Nephron progenitor cell (in vitro differentiated cells): ENCODE data around the gene IL27RA.
A peak's percentile ranks its signal among the peaks of the same experiment; 100 is the strongest.
"Not testable (repeated sequence)": the region's sequence is repeated elsewhere in the genome, so short reads cannot be mapped to it uniquely, and the experiment has no call there.

ENCODE experiments used
- DNase-seq: peaks from one replicate; pipeline ENCODE4 v3.0.0; 2021
- H3K27ac Mint-ChIP-seq: 2 replicates; pipeline ENCODE4 v1.8.0; 2021; ENCODE audit warnings: mild to moderate bottlenecking, moderate library complexity, mixed read lengths
- H3K27me3 Mint-ChIP-seq: 2 replicates; pipeline ENCODE4 v1.8.0; 2021; ENCODE audit warnings: mild to moderate bottlenecking, low read depth, mixed read lengths; ENCODE audit not compliant: poor library complexity
- H3K36me3 Mint-ChIP-seq: 2 replicates; pipeline ENCODE4 v1.8.0; 2021; ENCODE audit warnings: low read depth, mixed read lengths
- H3K4me1 Mint-ChIP-seq: 2 replicates; pipeline ENCODE4 v1.8.0; 2021; ENCODE audit warnings: mixed read lengths
- H3K4me3 Mint-ChIP-seq: 2 replicates; pipeline ENCODE4 v1.8.0; 2021; ENCODE audit warnings: mild to moderate bottlenecking, moderate library complexity, mixed read lengths
- H3K9me3 Mint-ChIP-seq: 2 replicates; pipeline ENCODE4 v1.8.0; 2021; ENCODE audit warnings: mild to moderate bottlenecking, moderate library complexity, mixed read lengths
- CTCF ChIP-seq: fragments of 200-600 bp; sonication (generic); IDR thresholded peaks from 2 replicates; pipeline ENCODE4 v1.5.0; 2021; ENCODE audit warnings: antibody characterized with exemption

The IL27RA gene

GRCh38 chr19:14022469-14022868 is 9.1 kb upstream of the IL27RA start:
- no peak overlapping the region for H3K4me3 Mint-ChIP-seq
- no peak for DNase-seq
- H3K4me1 Mint-ChIP-seq, result peaks cover 17% of the 10 kb centered on the region
- peak overlapping the region; percentile 54 for H3K27ac Mint-ChIP-seq
- no peaks in the 10 kb centered on the region for H3K9me3 Mint-ChIP-seq
- no peaks in the 10 kb centered on the region for H3K36me3 Mint-ChIP-seq
- TF ChIP-seq CTCF, result no peak
- peaks cover 7% of the 10 kb centered on the region for H3K27me3 Mint-ChIP-seq

GRCh38 chr19:14023404-14024235 is 7.9 kb upstream of the IL27RA start:
- Mint-ChIP-seq H3K9me3 (no peaks in the 10 kb centered on the region), H3K4me3 (no peak overlapping the region), H3K4me1 (peaks cover 21% of the 10 kb centered on the region), H3K36me3 (no peaks in the 10 kb centered on the region), H3K27me3 (peaks cover 10% of the 10 kb centered on the region), H3K27ac (peak overlapping the region; percentile 37)
- peak; percentile 55 for TF ChIP-seq CTCF
- DNase-seq, result peak; percentile 58

- Mint-ChIP-seq H3K4me1 (peaks cover 24% of the 10 kb centered on the region), H3K27me3 (peaks cover 33% of the 10 kb centered on the region)
- not testable (repeated sequence) for H3K27ac Mint-ChIP-seq, H3K4me3 Mint-ChIP-seq, DNase-seq, H3K9me3 Mint-ChIP-seq, H3K36me3 Mint-ChIP-seq
Measured at GRCh38 chr19:14026652-14027192, 4.8 kb upstream of the IL27RA start.

- H3K4me3 Mint-ChIP-seq, result no peak within 1 kb of the TSS
- DNase-seq, result no peak
- H3K27ac Mint-ChIP-seq, result no peak within 1 kb of the TSS
- H3K4me1 Mint-ChIP-seq, result peaks cover 18% of the 10 kb centered on the region
- H3K27me3 Mint-ChIP-seq, result peaks cover 33% of the 10 kb centered on the region
- H3K36me3 Mint-ChIP-seq, result no peaks in the 10 kb centered on the region
- TF ChIP-seq CTCF, result no peak
- no peaks in the 10 kb centered on the region for H3K9me3 Mint-ChIP-seq
Measured at GRCh38 chr19:14027856-14028450, 3.6 kb upstream of the IL27RA start, which contains the start of gene RLN3. Gene RLN3 (plus strand): TSS chr19:14028148. CDS start chr19:14028205, 57 bp downstream.

- Mint-ChIP-seq H3K36me3 (no peaks in the 10 kb centered on the region), H3K4me1 (peaks cover 11% of the 10 kb centered on the region), H3K4me3 (no peak overlapping the region), H3K27ac (no peak overlapping the region), H3K27me3 (peaks cover 34% of the 10 kb centered on the region), H3K9me3 (no peaks in the 10 kb centered on the region)
- DNase-seq, result no peak
- no peak for TF ChIP-seq CTCF
Measured at GRCh38 chr19:14028901-14029300, 2.7 kb upstream of the IL27RA start.

GRCh38 chr19:14030997-14031718 is 404 bp upstream of the IL27RA start:
- no peak overlapping the region for H3K27ac Mint-ChIP-seq
- DNase-seq, result no peak
- H3K27me3 Mint-ChIP-seq, result peaks cover 34% of the 10 kb centered on the region
- H3K36me3 Mint-ChIP-seq, result no peaks in the 10 kb centered on the region
- TF ChIP-seq CTCF, result no peak
- H3K4me1 Mint-ChIP-seq, result peaks cover 10% of the 10 kb centered on the region
- H3K4me3 Mint-ChIP-seq, result peak overlapping the region; percentile 82
- H3K9me3 Mint-ChIP-seq, result no peaks in the 10 kb centered on the region
